ENCODE measurements around the gene DEFB114.

DNA sequence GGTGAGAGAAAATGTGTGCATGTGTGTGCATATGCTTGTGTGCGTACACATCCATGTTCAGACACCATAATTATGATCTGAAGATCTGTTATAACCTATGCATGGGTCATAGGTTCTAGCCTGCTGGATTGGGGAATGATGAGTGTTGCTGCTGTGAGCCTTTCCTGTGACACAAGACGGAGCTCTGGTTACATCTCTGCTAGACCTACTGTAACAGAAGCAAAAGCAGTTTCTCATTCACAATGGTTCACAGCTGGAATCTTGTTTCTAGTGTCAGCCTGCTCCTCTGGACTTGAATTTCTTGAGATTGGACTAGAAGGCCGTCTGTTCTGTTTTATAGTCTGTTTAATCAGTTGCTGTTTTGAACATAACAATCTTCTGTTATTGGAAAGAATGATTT lies 40.1 kb downstream of the DEFB114 start:
- TF ChIP-seq POLR2A (IDR thresholded peaks at IDR 0.05) = no peak
- TF ChIP-seq, protein P1, sequence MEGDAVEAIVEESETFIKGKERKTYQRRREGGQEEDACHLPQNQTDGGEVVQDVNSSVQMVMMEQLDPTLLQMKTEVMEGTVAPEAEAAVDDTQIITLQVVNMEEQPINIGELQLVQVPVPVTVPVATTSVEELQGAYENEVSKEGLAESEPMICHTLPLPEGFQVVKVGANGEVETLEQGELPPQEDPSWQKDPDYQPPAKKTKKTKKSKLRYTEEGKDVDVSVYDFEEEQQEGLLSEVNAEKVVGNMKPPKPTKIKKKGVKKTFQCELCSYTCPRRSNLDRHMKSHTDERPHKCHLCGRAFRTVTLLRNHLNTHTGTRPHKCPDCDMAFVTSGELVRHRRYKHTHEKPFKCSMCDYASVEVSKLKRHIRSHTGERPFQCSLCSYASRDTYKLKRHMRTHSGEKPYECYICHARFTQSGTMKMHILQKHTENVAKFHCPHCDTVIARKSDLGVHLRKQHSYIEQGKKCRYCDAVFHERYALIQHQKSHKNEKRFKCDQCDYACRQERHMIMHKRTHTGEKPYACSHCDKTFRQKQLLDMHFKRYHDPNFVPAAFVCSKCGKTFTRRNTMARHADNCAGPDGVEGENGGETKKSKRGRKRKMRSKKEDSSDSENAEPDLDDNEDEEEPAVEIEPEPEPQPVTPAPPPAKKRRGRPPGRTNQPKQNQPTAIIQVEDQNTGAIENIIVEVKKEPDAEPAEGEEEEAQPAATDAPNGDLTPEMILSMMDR (IDR thresholded peaks at IDR 0.05) = no peak
- no peak for TF ChIP-seq POLR2AphosphoS5 (IDR thresholded peaks at IDR 0.05)

Measured in upper lobe of left lung (tissue), 4 donors.